ENCODE measurements around the gene ITFG2.
"Not testable (repeated sequence)": the region's sequence is repeated elsewhere in the genome, so short reads cannot be mapped to it uniquely, and the experiment has no call there.

The ITFG2 gene

GRCh38 chr12:2832550-2833127 lies 20.2 kb downstream of the ITFG2 start:
- DNase-seq: no peak

- peak; percentile 23 for DNase-seq
Measured at GRCh38 chr12:2833327-2833726, 20.9 kb downstream of the ITFG2 start.

DNA sequence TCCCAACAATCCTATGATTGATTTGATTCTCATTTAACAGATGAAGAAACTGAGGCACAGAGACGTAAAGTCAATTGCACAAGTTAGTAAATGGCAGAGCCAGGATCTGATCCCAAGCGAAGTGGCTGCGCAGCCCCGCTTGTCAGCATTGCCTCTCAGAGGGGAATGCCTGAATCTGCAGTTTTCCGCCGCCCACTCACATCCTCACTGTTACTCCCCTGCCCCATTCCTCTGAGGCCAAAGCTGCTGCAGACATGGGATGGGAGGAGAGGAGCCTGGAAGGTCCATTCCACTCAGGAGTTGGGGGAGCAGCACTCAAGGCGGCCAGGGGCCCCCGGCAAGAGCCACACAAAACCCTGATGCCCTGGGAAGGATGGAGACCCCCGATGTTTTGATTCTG lies 21.3 kb downstream of the ITFG2 start:
- DNase-seq: no peak

- peak; percentile 78 for DNase-seq
Measured at GRCh38 chr12:2834581-2835491, 22.4 kb downstream of the ITFG2 start, which contains the start of gene NRIP2. TSS of gene NRIP2 (minus strand) at chr12:2835035. CDS start at chr12:2834983, 52 bp downstream.

GRCh38 chr12:2835691-2836403 lies 23.4 kb downstream of the ITFG2 start:
- DNase-seq: no peak

- DNase-seq: no peak
Measured at GRCh38 chr12:2836574-2836973, 24.1 kb downstream of the ITFG2 start.

DNA sequence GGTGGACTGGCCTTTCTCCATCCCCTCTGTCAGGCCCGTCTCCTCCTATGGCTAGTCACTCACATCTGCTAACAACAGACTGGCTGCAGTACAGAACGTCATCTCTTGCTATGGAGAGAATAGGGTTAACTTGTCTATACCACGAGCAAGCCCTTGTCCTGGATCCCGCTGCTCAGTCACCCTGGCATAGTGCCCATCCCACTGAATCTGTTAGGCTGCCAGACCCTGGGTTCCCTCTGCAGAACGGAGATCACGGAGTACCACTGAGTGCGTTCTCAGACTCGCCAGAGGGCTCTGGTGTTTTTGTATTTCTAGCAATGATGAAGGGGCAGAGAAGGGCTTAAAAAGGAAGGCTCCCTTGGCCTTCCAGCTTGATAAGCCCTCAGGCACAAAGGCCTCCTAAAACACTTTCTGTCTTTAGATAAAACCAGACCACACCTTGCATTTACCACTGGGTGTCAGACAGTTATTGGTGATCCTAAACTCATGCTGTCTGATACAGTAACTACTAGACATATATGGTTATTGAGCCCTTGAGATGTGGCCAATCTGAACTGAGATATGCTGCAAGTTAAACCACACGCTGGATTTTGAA lies 28.7 kb downstream of the ITFG2 start:
- DNase-seq: no peak

- no peak for DNase-seq
Measured at GRCh38 chr12:2842948-2843347, 30.5 kb downstream of the ITFG2 start.

DNA sequence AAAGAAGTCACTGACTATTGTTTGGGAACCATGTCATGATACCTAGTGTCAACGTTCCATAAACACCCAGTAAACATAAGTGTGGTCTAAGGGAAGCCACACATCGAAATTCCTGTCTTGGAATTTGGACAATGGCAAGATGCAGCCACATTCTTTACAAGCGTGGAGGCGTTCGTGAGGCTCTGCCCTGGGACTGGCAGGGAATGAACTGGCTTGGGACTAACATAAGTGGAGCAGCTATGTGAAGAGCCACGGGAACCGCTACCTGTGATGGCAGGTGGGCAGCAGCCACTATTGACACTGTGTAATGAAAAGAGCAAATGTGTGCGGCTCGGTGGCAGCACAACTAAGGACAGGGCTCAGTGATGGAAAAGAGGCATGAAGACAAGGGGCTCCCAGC lies 32.3 kb downstream of the ITFG2 start:
- no peak for DNase-seq

DNA sequence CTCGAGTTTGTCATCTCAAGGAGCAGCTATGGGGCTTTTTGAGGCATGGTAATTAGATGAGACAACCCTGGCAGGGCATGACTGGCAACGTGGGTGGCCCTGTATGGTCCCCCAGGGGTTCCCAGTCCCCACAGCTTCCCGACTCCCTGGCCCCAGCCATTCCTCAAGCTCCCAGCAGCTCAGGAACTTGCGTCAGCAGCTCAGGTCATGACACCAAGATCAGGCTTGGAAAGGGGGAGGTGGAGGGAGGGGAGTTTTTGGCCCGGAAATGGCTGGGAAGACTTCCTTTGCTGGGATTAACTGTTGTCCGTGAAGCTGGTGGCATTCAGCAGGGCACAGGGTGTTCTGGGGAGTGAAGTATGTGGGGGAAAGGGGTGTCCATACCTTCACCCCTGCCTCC lies 32.8 kb downstream of the ITFG2 start:
- DNase-seq: no peak

DNA sequence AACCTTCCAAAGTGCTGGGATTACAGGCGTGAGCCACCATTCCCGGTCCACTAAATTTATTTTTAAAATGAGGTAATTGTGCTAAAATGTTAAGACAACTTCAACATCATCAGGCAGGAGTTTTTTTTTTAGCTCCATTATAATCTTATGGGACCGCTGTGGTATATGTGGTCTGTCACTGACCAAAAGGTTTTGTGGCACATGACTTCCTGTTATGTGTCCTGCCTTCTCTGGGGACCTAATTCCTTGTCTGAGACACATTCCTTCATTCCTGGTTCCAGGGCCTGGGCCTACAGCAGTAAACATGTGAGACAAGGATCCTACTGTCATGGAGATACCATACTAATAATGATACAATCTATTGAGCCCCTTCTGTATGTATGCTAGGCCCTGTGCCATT lies 39.5 kb downstream of the ITFG2 start:
- no peak for DNase-seq

DNA sequence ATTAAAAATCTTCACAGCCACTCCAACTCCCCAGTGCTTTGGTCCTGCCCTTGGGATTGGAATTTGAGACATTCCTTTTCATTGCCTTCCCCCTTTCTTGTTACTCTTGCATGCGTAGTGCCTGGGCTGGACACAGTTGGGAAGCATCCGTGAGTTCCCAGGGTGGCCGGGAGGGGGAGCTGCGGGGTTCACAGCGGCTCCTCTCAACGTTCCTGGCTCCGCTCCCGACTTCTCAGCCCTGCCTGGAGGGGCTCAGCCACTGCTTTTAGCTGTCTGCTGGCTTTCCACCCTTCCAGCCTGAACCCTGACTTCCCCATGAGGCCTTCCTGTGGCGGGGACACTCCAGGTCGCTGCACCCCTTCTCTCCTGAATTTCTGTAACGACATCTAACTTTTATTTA lies 41.2 kb downstream of the ITFG2 start:
- peak; percentile 72 for DNase-seq

GRCh38 chr12:2854669-2855453 lies 42.4 kb downstream of the ITFG2 start:
- no peak for DNase-seq

GRCh38 chr12:2855546-2855945 lies 43.1 kb downstream of the ITFG2 start:
- DNase-seq: no peak

GRCh38 chr12:2856051-2856450 lies 43.6 kb downstream of the ITFG2 start:
- no peak for DNase-seq

DNA sequence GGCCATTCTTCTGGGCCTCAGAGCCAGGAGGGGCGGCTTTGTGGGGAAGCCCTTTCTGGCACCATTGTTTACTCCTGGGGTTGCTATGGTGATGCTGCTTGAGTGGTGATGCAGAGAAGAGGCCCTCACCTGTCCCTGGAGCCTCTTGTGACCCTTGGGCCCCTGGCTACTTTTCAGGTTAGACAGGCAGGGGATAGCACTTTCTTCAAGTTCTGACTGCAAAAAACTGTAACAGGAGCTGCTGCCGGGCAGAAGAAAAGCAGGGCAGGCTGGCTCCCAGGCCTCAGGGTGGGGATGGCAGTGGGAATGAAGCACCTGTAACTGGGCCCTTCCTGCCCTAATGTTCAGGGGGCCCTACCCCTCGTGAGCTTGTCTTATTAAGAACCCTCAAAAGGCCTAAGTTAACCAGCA lies 44.6 kb downstream of the ITFG2 start, which contains the start of gene TEX52:
Gene TEX52 (minus strand): TSS at position 19 of the 411 bp plus-strand sequence. CDS start 13 bp downstream, at position 6.
- peak; percentile 78 for DNase-seq

DNA sequence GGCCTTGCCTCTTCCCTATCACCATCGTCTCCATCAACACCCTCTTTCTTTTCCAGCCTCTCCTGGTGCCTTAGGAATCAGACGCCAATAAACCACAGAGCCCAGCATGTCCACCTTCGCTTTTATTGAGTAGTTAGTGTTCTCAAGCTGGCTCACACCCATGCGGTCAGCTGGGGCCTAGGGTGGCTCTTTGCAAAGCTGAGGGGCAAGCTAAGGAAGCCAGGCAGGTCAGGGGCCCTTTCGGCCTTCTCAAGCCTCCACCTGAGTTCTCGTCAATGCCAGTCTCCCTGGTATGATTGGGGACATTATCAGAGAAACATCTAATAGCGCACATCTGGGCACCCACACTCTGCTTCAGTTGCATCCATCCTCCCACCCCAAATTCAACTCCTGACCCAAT lies 45.1 kb downstream of the ITFG2 start:
- no peak for DNase-seq

GRCh38 chr12:2858334-2858733 lies 45.9 kb downstream of the ITFG2 start:
- no peak for DNase-seq

DNA sequence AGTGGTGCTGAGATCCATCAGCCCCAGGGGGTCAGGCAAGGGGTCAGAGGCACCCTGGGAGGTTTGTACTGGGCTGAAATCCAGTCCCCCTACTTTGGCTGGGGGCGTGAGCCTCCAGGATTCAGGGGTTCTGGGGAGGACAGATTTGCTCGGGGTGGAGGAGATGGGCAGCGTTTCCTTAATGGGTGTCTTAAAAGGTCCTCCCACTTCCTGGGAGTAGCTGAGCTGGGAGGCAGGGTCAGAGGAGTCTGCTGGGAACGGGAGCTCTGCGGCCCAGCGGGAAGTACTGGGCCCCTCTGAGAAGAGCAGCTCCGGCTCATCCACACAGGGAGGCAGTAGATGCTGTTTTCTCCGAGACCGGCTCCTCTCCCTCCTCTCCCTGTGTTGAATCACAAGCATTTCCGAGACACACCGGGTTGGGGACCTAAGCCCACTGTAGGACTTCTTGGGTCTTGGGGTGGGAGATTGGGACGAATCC lies 46.5 kb downstream of the ITFG2 start:
- DNase-seq: no peak

- no peak for DNase-seq
Measured at GRCh38 chr12:2860170-2860569, 47.7 kb downstream of the ITFG2 start.

GRCh38 chr12:2862876-2863275 lies 50.4 kb downstream of the ITFG2 start:
- DNase-seq: no peak

DNA sequence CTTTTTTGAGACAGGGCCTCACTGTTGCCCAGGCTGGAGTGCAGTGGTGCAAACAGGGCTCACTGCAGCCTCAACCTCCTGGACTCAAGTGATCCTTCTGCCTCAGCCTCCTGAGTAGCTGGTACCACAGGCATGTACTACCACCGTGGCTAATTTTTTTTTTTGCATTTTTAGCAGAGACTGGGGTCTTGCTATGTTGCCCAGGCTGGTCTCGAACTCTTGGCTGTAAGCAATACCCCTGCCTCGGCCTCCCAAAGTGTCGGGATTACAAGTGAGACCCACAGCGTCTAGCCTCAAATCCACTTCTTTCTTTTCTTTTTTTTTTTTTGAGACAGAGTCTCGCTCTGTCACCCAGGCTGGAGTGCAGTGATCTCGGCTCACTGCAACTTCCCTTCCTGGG lies 50.9 kb downstream of the ITFG2 start:
- not testable (repeated sequence) for DNase-seq
